Measurements from ENCODE around the gene CDK5.
"Not testable (repeated sequence)": the region's sequence is repeated elsewhere in the genome, so short reads cannot be mapped to it uniquely, and the experiment has no call there.

Gene CDK5

GRCh38 chr7:151028131-151028947 lies 29.4 kb downstream of the CDK5 start, which contains the start of gene ABCB8:
Gene ABCB8 (plus strand): TSS chr7:151028450. CDS start chr7:151028516, 66 bp downstream.
- DNase-seq (ENCODE audit: insufficient read length, low spot score) = peak; percentile 99
- TF ChIP-seq SPI1 (IDR thresholded peaks at IDR 0.05; ENCODE audit: low read depth, low read length) = peak; percentile 53; the same call in 1 of the 2 replicates
- TF ChIP-seq POLR2A (IDR thresholded peaks at IDR 0.05; ENCODE audit: low read depth, low read length) = peak; percentile 48; the same call in 1 of the 2 replicates
- TF ChIP-seq POLR2AphosphoS5 (IDR thresholded peaks at IDR 0.05; ENCODE audit: low read depth, low read length) = no peak
- FAIRE-seq = peak; percentile 93

DNA sequence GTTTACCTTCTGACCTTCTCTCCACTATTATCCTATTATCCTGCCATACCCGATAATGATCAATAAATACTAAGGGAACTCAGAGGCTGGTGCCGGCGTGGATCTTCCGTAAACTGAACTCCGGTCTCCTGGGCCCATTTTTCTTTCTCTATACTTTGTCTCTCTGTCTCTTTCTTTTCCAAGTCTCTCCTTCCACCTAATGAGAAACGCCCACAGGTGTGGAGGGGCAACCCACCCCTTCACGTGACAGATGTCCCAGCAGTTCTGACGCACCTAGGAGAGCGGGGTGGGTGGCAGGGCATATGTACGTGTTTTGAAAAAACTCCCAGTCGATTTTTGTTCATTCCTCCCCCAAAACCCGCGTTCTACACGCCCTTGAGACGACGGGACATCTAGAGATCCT lies 30.0 kb downstream of the CDK5 start:
- not testable (repeated sequence) for DNase-seq (ENCODE audit: insufficient read length, low spot score); FAIRE-seq

DNA sequence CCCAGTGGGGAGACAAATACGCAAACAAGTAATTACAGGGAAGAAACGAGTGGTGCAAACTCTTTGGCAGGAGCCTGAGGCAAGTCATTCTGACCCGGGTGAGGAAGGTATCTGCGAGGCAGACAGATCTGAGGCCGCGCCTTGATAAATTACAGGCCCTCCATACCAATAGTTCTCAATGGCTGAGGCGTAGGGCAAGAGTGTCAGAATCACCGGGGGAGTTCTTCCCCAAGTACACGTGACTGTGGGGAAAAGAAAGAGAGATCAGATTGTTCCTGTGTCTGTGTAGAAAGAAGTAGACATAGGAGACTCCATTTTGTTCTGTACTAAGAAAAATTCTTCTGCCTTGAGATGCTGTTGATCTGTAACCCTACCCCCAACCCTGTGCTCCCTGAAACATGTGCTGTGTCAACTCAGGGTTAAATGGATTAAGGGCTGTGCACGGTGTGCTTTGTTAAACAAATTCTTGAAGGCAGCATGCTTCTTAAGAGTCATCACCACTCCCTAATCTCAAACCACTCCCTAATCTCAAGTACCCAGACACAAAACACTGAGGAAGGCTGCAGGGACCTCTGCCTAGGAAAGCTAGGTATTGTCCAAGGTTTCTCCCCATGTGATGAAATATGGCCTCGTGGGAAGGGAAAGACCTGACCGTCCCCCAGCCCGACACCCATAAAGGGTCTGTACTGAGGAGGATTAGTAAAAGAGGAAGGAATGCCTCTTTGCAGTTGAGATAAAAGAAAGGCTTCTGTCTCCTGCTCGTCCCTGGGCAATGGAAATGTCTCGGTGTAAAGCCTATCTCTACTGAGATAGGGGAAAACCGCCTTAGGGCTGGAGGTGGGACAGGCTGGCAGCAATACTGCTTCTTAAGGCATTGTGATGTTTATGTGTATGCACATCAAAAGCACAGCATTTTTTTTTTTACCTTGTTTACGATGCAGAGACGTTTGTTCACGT lies 30.6 kb downstream of the CDK5 start:
- not testable (repeated sequence) for DNase-seq (ENCODE audit: insufficient read length, low spot score); FAIRE-seq

DNA sequence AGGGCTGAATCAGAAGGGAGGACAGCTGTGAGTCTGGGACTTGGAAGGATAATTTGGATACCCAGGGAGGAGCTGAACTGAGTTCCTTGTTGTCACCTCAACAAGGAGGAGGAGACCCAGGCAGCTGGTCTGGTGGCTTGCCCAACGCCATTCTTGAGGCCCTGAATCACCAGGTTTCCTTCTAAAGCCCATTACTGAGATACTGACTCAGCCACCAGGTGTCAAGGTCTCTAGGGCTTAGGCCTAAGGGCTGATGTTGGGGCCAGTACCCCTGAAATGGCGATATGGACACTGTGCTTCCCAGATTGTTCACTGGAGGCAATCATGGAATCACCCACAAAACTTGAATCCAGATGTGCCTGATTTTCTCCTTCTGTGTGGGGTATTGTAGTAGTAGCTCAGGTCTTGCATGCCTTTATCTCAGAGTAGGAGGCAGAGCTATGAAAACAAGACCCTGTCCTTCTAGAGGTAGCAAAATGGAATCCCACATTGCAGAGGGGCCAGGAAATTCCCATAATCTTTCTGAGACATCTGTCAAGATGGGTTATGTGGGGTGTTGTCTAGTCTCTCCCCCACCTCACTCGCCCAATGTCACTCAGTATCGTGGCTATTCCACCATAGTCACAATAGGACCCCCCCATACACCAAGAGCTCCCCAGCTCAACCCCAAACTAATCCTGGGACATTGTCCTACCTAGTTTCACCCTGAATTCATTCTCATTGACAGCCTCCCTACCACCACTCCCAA lies 31.6 kb downstream of the CDK5 start:
- TF ChIP-seq TAF1 (IDR thresholded peaks at IDR 0.05; ENCODE audit: low read depth, low read length) (no peak), PAX5 (IDR thresholded peaks at IDR 0.05; ENCODE audit: insufficient read depth, low read length, severe bottlenecking) (no peak), POLR2AphosphoS5 (IDR thresholded peaks at IDR 0.05; ENCODE audit: low read depth, low read length) (no peak), POU2F2 (IDR thresholded peaks at IDR 0.05; ENCODE audit: low read depth, low read length) (no peak)
- FAIRE-seq = no peak
- DNase-seq (ENCODE audit: insufficient read length, low spot score) = no peak

DNA sequence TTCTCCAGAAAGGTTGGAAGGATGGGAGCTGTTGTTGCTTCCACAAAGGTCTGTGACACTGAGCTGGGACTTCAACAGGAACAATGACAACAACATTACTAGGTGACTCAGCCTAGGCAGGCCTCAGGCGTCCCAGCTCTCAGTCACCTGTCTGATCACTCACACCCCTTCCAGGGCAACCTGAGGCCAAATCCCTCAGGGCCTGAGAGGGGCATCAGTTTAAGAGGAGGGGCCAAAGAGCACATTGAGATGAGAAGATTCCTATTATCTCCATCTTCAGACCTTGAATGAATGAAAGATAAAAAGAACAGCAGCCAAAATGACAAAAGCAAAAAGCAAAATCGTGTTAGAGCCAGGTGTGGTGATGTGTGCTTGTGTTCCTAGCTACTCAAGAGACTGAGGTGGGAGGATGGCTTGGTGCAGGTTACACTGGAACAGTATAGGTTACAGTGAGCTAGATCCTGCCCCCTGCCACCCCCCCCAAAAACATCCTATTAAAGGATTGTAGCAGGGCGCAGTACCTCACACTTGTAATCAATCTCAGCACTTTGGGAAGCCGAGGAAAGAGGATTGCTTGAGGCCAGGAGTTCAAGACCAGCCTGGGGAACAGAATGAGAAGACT lies 33.2 kb downstream of the CDK5 start, which contains the start of gene ATG9B:
TSS of gene ATG9B (minus strand) at position 60 of the 622 bp plus-strand sequence. CDS start 71 bp downstream, outside the sequence.
- DNase-seq (ENCODE audit: insufficient read length, low spot score) (no peak), FAIRE-seq (no peak)
- TF ChIP-seq SPI1 (IDR thresholded peaks at IDR 0.05; ENCODE audit: low read depth, low read length) (no peak), TAF1 (IDR thresholded peaks at IDR 0.05; ENCODE audit: low read depth, low read length) (no peak), POLR2A (IDR thresholded peaks at IDR 0.05; ENCODE audit: low read depth, low read length) (no peak), POLR2AphosphoS5 (IDR thresholded peaks at IDR 0.05; ENCODE audit: low read depth, low read length) (no peak), PAX5 (IDR thresholded peaks at IDR 0.05; ENCODE audit: insufficient read depth, low read length, severe bottlenecking) (no peak), POU2F2 (IDR thresholded peaks at IDR 0.05; ENCODE audit: low read depth, low read length) (no peak)

DNA sequence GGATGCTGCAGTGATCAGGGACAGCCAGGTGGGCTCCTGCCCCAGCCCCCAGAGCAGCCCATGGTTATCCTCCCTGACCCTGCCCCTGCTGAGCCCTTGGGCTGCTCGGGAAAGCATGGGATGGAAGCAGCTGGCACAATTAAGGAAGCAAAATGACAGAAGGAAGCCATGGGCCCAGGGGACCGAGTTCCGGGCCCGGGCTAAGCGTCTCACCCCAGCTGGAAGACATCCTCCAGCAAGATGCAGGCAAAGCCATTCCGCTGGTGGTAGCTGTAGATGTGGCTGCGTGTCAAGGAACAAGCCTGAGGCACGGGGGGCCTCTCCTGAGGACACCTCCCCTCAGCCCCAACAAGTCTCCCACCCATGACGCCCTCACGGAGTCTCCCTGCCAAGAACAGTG lies 34.5 kb downstream of the CDK5 start:
- no peak for TF ChIP-seq POLR2A (IDR thresholded peaks at IDR 0.05; ENCODE audit: low read depth, low read length)
- no peak for TF ChIP-seq POU2F2 (IDR thresholded peaks at IDR 0.05; ENCODE audit: low read depth, low read length)
- TF ChIP-seq POLR2AphosphoS5 (IDR thresholded peaks at IDR 0.05; ENCODE audit: low read depth, low read length) = no peak
- DNase-seq (ENCODE audit: insufficient read length, low spot score) (no peak), FAIRE-seq (no peak)

DNA sequence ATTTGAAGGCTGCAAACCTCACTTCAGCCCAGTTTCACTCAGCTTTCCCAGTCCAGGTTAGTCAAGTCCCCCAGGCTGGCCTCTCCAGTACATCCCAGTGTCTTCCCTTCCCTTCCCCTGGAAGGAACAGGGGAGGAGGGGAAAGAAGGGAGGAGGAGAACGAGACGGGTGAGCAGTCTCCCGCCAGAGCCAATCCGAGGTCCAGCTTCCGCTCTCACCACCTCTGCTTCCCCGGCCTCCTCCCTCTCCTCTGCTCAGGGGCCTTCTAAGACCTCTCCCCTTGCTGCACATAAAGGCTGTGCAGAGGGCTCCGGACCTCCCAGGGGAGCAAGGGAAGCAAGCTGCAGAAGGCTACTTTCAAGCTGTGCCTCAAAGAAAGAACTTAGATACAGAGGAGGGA lies 37.5 kb downstream of the CDK5 start:
- FAIRE-seq (no peak), DNase-seq (ENCODE audit: insufficient read length, low spot score) (no peak)
- TF ChIP-seq SPI1 (IDR thresholded peaks at IDR 0.05; ENCODE audit: low read depth, low read length) (no peak), TAF1 (IDR thresholded peaks at IDR 0.05; ENCODE audit: low read depth, low read length) (no peak)

- DNase-seq (ENCODE audit: insufficient read length, low spot score) = no peak
- FAIRE-seq = no peak
- no peak for TF ChIP-seq POLR2AphosphoS5 (IDR thresholded peaks at IDR 0.05; ENCODE audit: low read depth, low read length)
- TF ChIP-seq POLR2A (IDR thresholded peaks at IDR 0.05; ENCODE audit: low read depth, low read length) = no peak
- no peak for TF ChIP-seq POU2F2 (IDR thresholded peaks at IDR 0.05; ENCODE audit: low read depth, low read length)
- TF ChIP-seq TAF1 (IDR thresholded peaks at IDR 0.05; ENCODE audit: low read depth, low read length) = no peak
- no peak for TF ChIP-seq PAX5 (IDR thresholded peaks at IDR 0.05; ENCODE audit: insufficient read depth, low read length, severe bottlenecking)
- no peak for TF ChIP-seq SPI1 (IDR thresholded peaks at IDR 0.05; ENCODE audit: low read depth, low read length)
Measured at GRCh38 chr7:151019130-151019447, 38.6 kb downstream of the CDK5 start.

- DNase-seq (ENCODE audit: insufficient read length, low spot score) (no peak), FAIRE-seq (peak; percentile 64)
- no peak for TF ChIP-seq POLR2A (IDR thresholded peaks at IDR 0.05; ENCODE audit: low read depth, low read length)
- TF ChIP-seq PAX5 (IDR thresholded peaks at IDR 0.05; ENCODE audit: insufficient read depth, low read length, severe bottlenecking) = no peak
- no peak for TF ChIP-seq POLR2AphosphoS5 (IDR thresholded peaks at IDR 0.05; ENCODE audit: low read depth, low read length)
- TF ChIP-seq SPI1 (IDR thresholded peaks at IDR 0.05; ENCODE audit: low read depth, low read length) = no peak
Measured at GRCh38 chr7:151018421-151019129, 39.1 kb downstream of the CDK5 start.
